ENCODE data around the gene SMAD7.

DNA sequence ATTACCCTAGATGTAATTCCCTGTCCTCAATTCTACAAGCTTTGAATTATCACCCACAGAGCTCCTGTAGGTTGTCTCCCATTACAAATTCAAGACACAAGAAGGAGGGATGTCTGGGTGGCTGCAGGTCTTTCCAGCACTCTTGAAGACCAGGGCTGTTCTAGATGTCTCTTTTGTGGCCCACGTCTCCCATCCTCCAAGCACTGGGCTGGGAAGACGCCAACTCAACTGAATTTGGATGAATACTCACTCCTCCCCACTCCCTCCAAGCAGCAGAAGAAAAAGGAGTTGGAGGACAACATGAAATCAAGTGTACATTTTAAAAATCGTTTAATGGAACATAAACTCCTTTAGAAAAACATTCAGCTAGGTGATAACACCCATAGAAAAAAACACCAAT is 31.2 kb downstream of the SMAD7 start:
- TF ChIP-seq, protein P1, sequence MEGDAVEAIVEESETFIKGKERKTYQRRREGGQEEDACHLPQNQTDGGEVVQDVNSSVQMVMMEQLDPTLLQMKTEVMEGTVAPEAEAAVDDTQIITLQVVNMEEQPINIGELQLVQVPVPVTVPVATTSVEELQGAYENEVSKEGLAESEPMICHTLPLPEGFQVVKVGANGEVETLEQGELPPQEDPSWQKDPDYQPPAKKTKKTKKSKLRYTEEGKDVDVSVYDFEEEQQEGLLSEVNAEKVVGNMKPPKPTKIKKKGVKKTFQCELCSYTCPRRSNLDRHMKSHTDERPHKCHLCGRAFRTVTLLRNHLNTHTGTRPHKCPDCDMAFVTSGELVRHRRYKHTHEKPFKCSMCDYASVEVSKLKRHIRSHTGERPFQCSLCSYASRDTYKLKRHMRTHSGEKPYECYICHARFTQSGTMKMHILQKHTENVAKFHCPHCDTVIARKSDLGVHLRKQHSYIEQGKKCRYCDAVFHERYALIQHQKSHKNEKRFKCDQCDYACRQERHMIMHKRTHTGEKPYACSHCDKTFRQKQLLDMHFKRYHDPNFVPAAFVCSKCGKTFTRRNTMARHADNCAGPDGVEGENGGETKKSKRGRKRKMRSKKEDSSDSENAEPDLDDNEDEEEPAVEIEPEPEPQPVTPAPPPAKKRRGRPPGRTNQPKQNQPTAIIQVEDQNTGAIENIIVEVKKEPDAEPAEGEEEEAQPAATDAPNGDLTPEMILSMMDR (IDR thresholded peaks at IDR 0.05): no peak
- TF ChIP-seq POLR2A (IDR thresholded peaks at IDR 0.05): no peak
